Neural cell (in vitro differentiated cells): Measurements from ENCODE around the gene DUSP28. TPM values are rescaled to one million over a fixed set of nuclear protein-coding genes. Genes with fewer than 3 reads are reported as not detected.

ENCODE experiments used
- H2AFZ ChIP-seq: fragments of 200-600, 300-800 bp; sonication (generic), shearing (Covaris generic); 2 replicates; pipeline ENCODE4 v1.6.0; 2014; ENCODE audit warnings: low read depth, mild to moderate bottlenecking, antibody characterized with exemption, low read length, moderate library complexity
- H3F3A ChIP-seq: fragments of 200-600 bp; shearing (Covaris generic); 2 replicates; pipeline ENCODE4 v1.6.1; 2016; ENCODE audit warnings: mild to moderate bottlenecking, moderate library complexity, mixed read lengths, antibody characterized with exemption, low read length; ENCODE audit not compliant: insufficient read depth, poor library complexity, severe bottlenecking
- H3K27ac ChIP-seq: fragments of 200-600, 300-800 bp; sonication (generic), shearing (Covaris generic); 2 replicates; pipeline ENCODE4 v1.5.1; 2014; ENCODE audit warnings: mild to moderate bottlenecking, low read length, moderate library complexity
- H3K27me3 ChIP-seq: fragments of 300-800, 200-600 bp; sonication (generic), shearing (Covaris generic); 2 replicates; pipeline ENCODE4 v1.6.0; 2014; ENCODE audit warnings: mild to moderate bottlenecking, low read depth, low read length, moderate library complexity; ENCODE audit not compliant: insufficient read depth
- H3K36me3 ChIP-seq: fragments of 300-800, 200-600 bp; sonication (generic), shearing (Covaris generic); 2 replicates; pipeline ENCODE4 v1.5.1; 2014; ENCODE audit warnings: mild to moderate bottlenecking, antibody characterized with exemption, low read length, moderate library complexity; ENCODE audit not compliant: insufficient read depth
- H3K4me2 ChIP-seq: fragments of 300-800, 200-600 bp; sonication (generic), shearing (Covaris generic); 2 replicates; pipeline ENCODE4 v1.6.0; 2014; ENCODE audit warnings: mild to moderate bottlenecking, low read length
- H3K4me3 ChIP-seq: fragments of 300-800, 200-600 bp; sonication (generic), shearing (Covaris generic); 2 replicates; pipeline ENCODE4 v1.5.1; 2014; ENCODE audit warnings: mild to moderate bottlenecking, low read length, moderate library complexity
- H3K79me2 ChIP-seq: fragments of 200-600 bp; shearing (Covaris generic); replicated peaks from 2 replicates; pipeline ENCODE4 v1.6.0; 2014; ENCODE audit warnings: mild to moderate bottlenecking, low read length, moderate library complexity; ENCODE audit not compliant: insufficient read depth
- H3K9ac ChIP-seq: fragments of 300-800, 200-600 bp; sonication (generic), shearing (Covaris generic); 2 replicates; pipeline ENCODE4 v1.6.1; 2016; ENCODE audit warnings: mild to moderate bottlenecking, low read length, mixed read lengths
- H3K9me2 ChIP-seq: fragments of 200-600 bp; shearing (Covaris generic); 2 replicates; pipeline ENCODE4 v1.6.1; 2016; ENCODE audit warnings: mild to moderate bottlenecking, low read length, mixed read lengths; ENCODE audit not compliant: insufficient read depth
- H3K9me3 ChIP-seq: fragments of 200-600, 300-800 bp; sonication (generic), shearing (Covaris generic); 2 replicates; pipeline ENCODE4 v1.6.1; 2016; ENCODE audit warnings: mild to moderate bottlenecking, mixed run types, low read length, moderate library complexity, mixed read lengths
- H4K20me1 ChIP-seq: fragments of 200-600 bp; shearing (Covaris generic); 2 replicates; pipeline ENCODE4 v1.6.1; 2016; ENCODE audit warnings: mild to moderate bottlenecking, mixed run types; ENCODE audit not compliant: insufficient read depth
- EP300 ChIP-seq: fragments of 450-650 bp; conservative IDR thresholded peaks from 2 replicates; pipeline ENCODE4 v1.6.1; 2014; ENCODE audit warnings: antibody characterized with exemption, mild to moderate bottlenecking, moderate library complexity; ENCODE audit not compliant: poor library complexity, severe bottlenecking
- EZH2 ChIP-seq: fragments of 200-600, 300-800 bp; shearing (Covaris generic), sonication (generic); IDR thresholded peaks from 2 replicates; pipeline ENCODE4 v1.6.1; 2014; ENCODE audit warnings: antibody characterized with exemption, low read length, borderline replicate concordance, mild to moderate bottlenecking; ENCODE audit not compliant: insufficient read depth, poor library complexity, severe bottlenecking
- MXI1 ChIP-seq: fragments of 450-650 bp; conservative IDR thresholded peaks from 2 replicates; pipeline ENCODE4 v1.6.1; 2014; ENCODE audit warnings: antibody characterized with exemption, mild to moderate bottlenecking; ENCODE audit not compliant: poor library complexity, severe bottlenecking
- POLR2AphosphoS5 ChIP-seq: IDR thresholded peaks from 2 replicates; pipeline ENCODE4 v1.6.1; 2012
- RAD21 ChIP-seq: fragments of 450-650 bp; conservative IDR thresholded peaks from 2 replicates; pipeline ENCODE4 v1.6.1; 2014; ENCODE audit warnings: antibody characterized with exemption, mild to moderate bottlenecking, moderate library complexity
- SMC3 ChIP-seq: fragments of 450-650 bp; conservative IDR thresholded peaks from 2 replicates; pipeline ENCODE4 v1.6.1; 2014; ENCODE audit warnings: antibody characterized with exemption, mild to moderate bottlenecking, moderate library complexity; ENCODE audit not compliant: poor library complexity
- TAF1 ChIP-seq: IDR thresholded peaks from 2 replicates; pipeline ENCODE4 v1.6.1; 2012; ENCODE audit warnings: low read depth
- polyA plus RNA-seq: library from polyadenylated mRNA; depleted of rRNA; stranded (reverse); fragments of >200 nt; gene quantifications from 2 replicates; pipeline ENCODE4 v1.2.3, GENCODE V29; 2014
- TF ChIP-seq, protein P1 (sequence below): IDR thresholded peaks from 2 replicates; pipeline ENCODE4 v1.6.1; 2012; ENCODE audit warnings: borderline replicate concordance
- TF ChIP-seq, protein P2 (sequence below): fragments of 450-650 bp; IDR thresholded peaks from 2 replicates; pipeline ENCODE4 v1.5.1; 2014; ENCODE audit warnings: antibody characterized with exemption, mild to moderate bottlenecking, moderate library complexity; ENCODE audit not compliant: poor library complexity, severe bottlenecking

DUSP28 gene
- polyA plus RNA-seq, 1 donor from 2014 or later = 26.6 TPM

DNA sequence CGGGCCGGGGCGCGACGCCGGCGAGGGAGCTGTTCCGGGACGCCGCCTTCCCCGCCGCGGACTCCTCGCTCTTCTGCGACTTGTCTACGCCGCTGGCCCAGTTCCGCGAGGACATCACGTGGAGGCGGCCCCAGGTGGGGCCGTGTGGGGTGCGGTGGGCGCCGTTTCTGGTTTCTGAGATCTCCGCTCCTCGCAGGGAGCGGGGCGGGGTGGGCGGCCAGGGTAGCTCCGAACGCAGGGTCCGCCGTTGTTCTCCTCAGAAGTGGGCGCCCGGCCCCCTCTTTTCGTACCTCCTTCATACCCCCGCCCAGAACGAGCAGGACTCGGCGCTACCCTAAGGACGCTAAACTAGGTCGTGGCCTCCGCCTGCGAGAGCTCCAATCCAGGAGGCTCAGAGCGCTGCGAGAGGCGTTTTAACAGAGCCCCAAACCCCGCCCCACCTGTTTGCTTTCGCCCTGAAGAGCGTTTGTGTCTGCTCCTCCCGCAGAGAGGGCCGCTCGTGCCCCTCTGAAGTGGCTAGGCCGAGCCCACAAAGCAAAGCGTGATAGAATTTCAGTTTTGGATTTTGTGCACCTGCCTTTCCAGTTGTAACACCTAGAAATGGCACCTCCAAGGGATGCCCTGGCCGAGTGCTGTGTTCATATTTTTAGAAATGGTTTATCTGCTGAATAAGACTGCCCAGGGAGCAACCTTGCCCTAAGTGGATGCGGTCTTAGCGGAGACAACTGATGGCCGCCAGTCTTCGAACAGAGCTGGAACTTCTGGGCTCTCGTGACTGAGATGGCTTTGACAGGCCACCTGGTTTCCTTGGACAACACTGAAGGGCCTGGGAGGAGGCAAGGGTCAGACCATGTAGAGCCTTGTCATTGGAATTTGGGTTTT is 27.0 kb downstream of the DUSP28 start:
- H3K4me3 ChIP-seq = peak overlapping the region; percentile 92
- peak overlapping the region; percentile 90 for H3K9ac ChIP-seq
- H4K20me1 ChIP-seq = no peaks in the 10 kb centered on the region
- peak overlapping the region; percentile 88 for H3K27ac ChIP-seq
- H3K9me3 ChIP-seq = no peaks in the 10 kb centered on the region
- H2AFZ ChIP-seq = peak overlapping the region; percentile 40
- no peaks in the 10 kb centered on the region for H3K27me3 ChIP-seq
- H3K9me2 ChIP-seq = no peaks in the 10 kb centered on the region
- peaks cover 44% of the 10 kb centered on the region for H3K79me2 ChIP-seq
- H3K36me3 ChIP-seq = no peaks in the 10 kb centered on the region
- H3F3A ChIP-seq = no peaks in the 10 kb centered on the region
- TF ChIP-seq, protein P1, sequence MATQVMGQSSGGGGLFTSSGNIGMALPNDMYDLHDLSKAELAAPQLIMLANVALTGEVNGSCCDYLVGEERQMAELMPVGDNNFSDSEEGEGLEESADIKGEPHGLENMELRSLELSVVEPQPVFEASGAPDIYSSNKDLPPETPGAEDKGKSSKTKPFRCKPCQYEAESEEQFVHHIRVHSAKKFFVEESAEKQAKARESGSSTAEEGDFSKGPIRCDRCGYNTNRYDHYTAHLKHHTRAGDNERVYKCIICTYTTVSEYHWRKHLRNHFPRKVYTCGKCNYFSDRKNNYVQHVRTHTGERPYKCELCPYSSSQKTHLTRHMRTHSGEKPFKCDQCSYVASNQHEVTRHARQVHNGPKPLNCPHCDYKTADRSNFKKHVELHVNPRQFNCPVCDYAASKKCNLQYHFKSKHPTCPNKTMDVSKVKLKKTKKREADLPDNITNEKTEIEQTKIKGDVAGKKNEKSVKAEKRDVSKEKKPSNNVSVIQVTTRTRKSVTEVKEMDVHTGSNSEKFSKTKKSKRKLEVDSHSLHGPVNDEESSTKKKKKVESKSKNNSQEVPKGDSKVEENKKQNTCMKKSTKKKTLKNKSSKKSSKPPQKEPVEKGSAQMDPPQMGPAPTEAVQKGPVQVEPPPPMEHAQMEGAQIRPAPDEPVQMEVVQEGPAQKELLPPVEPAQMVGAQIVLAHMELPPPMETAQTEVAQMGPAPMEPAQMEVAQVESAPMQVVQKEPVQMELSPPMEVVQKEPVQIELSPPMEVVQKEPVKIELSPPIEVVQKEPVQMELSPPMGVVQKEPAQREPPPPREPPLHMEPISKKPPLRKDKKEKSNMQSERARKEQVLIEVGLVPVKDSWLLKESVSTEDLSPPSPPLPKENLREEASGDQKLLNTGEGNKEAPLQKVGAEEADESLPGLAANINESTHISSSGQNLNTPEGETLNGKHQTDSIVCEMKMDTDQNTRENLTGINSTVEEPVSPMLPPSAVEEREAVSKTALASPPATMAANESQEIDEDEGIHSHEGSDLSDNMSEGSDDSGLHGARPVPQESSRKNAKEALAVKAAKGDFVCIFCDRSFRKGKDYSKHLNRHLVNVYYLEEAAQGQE = peak; percentile 40
- no peak for TF ChIP-seq EP300
- peak; percentile 4 for TF ChIP-seq RAD21
- peak overlapping the region; percentile 66 for H3K4me2 ChIP-seq

DNA sequence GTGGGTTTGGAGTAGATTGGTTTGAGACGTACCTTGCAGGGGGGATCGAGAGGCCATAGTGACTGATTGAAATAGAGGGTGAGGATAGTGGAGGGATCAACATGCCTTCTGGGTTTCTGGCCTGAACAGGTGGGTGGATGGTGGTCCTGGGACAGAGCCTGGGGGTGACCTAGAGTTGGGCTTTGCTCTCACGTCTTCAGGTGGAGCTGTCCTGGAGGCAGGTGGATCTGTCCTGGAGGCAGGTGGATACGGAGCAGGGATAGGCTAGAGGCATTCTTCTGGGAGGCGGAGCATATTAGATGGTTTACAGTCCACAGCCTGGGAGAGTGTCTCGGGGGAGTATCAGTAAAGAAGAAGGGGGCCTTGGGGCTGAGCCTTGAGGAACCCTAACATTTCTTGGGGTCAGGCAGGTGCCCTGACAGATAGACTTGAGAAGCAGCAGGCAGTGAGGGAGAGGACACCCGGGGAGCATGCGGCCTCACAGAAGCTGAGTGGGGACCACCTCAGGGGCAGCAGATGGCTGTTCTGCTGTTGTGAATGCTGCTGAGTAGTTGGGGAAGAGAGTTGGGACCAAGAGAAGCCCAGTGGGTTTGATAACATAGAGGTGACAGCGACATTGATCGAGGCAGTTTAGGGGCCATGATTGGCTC is 28.0 kb downstream of the DUSP28 start:
- Histone ChIP-seq H3K9ac (peak overlapping the region; percentile 90), H3F3A (no peaks in the 10 kb centered on the region), H2AFZ (no peak overlapping the region), H4K20me1 (no peaks in the 10 kb centered on the region), H3K4me3 (peak overlapping the region; percentile 92), H3K27me3 (no peaks in the 10 kb centered on the region), H3K36me3 (no peaks in the 10 kb centered on the region), H3K27ac (no peak overlapping the region), H3K79me2 (peaks cover 44% of the 10 kb centered on the region), H3K4me2 (peak overlapping the region; percentile 66), H3K9me3 (no peaks in the 10 kb centered on the region), H3K9me2 (no peaks in the 10 kb centered on the region)
- TF ChIP-seq, protein P2, sequence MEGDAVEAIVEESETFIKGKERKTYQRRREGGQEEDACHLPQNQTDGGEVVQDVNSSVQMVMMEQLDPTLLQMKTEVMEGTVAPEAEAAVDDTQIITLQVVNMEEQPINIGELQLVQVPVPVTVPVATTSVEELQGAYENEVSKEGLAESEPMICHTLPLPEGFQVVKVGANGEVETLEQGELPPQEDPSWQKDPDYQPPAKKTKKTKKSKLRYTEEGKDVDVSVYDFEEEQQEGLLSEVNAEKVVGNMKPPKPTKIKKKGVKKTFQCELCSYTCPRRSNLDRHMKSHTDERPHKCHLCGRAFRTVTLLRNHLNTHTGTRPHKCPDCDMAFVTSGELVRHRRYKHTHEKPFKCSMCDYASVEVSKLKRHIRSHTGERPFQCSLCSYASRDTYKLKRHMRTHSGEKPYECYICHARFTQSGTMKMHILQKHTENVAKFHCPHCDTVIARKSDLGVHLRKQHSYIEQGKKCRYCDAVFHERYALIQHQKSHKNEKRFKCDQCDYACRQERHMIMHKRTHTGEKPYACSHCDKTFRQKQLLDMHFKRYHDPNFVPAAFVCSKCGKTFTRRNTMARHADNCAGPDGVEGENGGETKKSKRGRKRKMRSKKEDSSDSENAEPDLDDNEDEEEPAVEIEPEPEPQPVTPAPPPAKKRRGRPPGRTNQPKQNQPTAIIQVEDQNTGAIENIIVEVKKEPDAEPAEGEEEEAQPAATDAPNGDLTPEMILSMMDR = no peak
- no peak for TF ChIP-seq RAD21
- no peak for TF ChIP-seq POLR2AphosphoS5
- no peak for TF ChIP-seq SMC3
- TF ChIP-seq EP300 = no peak
- no peak for TF ChIP-seq EZH2
- TF ChIP-seq MXI1 = no peak
- TF ChIP-seq, protein P1 = no peak
- no peak for TF ChIP-seq TAF1
